GM12875 (cell line): ENCODE measurements around the gene DGUOK.

Source experiments
- H3K4me3 ChIP-seq: one replicate; pipeline ENCODE4 v1.5.1; 2011; ENCODE audit warnings: low read depth, low read length, control low read depth
- TF ChIP-seq, protein P1 (sequence below): IDR thresholded peaks from 2 replicates; pipeline ENCODE4 v1.5.1; 2011; ENCODE audit warnings: low read depth, mild to moderate bottlenecking, control low read depth, inconsistent platforms, low read length, moderate library complexity, borderline replicate concordance; ENCODE audit not compliant: insufficient read depth

The DGUOK gene

DNA sequence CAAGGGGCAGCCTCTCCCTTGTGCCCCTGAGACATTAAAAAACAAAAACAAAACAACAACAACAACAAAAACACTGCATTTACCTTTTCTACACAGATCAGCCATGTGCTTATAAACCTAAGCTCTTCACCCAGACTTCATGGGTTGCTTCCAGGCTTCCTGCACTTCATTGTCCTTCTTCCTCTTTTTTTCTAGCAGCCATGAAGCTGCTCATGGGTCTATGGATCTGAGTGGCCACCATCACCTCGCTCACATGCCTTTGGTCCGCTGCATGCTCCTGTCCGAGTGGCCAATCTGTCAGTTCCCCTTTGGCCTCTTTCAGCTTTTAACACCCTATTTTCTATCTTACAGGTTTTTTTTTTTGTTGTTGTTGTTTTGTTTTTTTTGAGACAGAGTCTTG is 49.1 kb downstream of the DGUOK start:
- TF ChIP-seq, protein P1, sequence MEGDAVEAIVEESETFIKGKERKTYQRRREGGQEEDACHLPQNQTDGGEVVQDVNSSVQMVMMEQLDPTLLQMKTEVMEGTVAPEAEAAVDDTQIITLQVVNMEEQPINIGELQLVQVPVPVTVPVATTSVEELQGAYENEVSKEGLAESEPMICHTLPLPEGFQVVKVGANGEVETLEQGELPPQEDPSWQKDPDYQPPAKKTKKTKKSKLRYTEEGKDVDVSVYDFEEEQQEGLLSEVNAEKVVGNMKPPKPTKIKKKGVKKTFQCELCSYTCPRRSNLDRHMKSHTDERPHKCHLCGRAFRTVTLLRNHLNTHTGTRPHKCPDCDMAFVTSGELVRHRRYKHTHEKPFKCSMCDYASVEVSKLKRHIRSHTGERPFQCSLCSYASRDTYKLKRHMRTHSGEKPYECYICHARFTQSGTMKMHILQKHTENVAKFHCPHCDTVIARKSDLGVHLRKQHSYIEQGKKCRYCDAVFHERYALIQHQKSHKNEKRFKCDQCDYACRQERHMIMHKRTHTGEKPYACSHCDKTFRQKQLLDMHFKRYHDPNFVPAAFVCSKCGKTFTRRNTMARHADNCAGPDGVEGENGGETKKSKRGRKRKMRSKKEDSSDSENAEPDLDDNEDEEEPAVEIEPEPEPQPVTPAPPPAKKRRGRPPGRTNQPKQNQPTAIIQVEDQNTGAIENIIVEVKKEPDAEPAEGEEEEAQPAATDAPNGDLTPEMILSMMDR: no peak

GRCh38 chr2:73976803-73977202 is 50.1 kb downstream of the DGUOK start:
- TF ChIP-seq, protein P1: no peak
- H3K4me3 ChIP-seq: no peak overlapping the region

More for the DNA sequence above, 49.1 kb downstream of the DGUOK start:
- H3K4me3 ChIP-seq: no peak overlapping the region

DNA sequence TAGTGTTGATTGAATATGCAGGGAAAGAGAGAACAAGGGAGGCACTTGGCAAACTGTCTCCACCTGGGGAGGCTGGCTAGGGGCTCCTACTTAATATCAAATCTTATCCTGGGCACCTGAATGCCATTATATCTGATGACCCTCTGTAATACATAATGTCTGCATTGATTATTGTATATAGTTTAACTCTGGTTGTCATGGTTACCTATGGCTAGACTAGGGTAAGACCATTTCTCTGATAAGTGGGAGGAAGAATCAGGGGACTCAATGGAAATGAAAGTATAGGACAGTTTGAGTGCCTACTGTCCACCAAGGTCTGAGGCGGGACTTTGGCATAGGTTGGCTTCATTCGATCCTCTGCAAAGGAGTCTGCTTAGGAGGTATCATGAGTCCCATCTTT is 50.8 kb downstream of the DGUOK start:
- TF ChIP-seq, protein P1: no peak
- no peak overlapping the region for H3K4me3 ChIP-seq

DNA sequence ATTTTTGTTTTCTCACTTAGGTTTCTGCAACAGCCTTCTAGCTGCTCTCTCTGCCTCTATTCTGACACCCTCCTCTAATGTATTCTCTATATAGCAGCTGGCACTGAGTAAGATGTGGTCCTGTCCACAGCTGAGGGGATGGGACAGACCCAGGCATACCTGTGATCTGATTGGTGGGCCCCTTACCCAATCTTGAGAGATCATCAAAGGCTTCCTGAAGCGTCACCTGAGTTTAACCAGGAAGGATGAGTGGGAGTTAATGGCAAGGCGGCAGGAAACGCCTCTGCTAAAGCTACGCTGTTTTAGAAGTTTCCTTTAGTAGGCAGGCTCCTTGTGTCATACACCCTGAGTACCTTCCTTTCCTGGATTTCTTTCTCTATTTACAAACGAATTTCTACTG is 52.3 kb downstream of the DGUOK start:
- H3K4me3 ChIP-seq: no peak overlapping the region
- TF ChIP-seq, protein P1: no peak

DNA sequence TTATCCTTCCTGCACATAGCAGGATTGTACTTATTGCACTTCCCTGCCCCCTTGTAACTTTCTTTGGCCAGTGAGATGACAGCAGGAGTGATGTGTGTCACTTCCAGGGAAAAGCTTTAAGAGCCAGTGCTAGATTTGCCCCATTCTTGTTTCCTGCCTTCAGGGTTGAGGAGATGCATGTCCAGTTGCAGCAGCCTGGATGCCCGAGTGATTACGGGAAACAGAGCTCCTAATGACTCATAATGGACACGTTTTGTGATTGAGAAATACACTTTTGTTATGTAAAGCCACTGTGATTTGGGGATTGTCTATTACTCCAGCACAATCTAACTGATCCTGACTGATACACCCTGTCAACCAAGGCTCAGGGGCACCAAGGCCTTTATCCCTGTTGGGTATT is 53.0 kb downstream of the DGUOK start:
- TF ChIP-seq, protein P1: no peak
- H3K4me3 ChIP-seq: peak overlapping the region; percentile 2

- peak overlapping the region; percentile 53 for H3K4me3 ChIP-seq
- TF ChIP-seq, protein P1: no peak
Measured at GRCh38 chr2:73980566-73980965, 53.9 kb downstream of the DGUOK start.

DNA sequence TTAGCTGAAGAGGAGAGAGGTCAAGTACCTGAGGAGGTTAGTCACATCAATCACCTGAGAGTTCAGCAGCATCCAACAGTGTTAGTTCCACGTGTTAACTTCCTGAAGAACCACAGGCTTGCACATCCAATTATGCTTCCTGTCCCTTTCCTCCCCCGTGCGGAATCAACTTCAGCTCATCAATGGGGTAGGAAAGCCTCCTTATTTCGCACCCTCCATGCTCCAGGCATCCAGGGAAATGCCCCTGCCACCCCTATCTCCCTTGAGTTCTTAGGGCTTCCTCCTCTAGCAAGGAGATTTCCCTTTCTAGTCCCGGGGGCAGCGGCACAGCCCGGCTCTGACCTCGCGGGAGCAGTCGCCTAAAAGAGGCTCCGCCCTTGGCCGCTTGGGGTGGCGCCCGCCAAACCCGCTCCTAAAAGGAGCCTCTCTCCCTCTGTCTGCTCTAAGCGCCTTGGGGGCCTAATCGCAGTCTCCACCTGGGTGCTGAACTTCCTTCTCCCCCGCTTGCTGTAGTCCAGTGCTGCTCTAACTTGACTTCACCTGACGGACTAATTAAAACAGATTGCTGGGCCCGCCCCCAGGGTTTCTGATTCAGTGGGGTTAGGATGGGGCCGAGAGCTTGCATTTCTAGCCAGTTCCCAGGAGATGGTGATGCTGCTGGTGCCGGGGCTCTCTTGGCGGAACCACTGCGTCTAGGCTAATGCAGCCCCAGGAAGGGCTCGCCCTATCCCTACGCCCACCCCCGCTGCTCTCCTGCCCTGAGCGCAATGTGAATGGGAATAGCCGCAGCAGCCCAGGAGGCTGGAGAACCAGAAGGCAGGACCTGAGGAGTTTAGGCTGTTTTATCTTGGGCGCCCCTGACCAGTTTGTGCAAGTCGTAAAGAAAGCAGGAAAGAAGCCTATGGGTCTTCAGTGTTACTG is 54.7 kb downstream of the DGUOK start:
- peak overlapping the region; percentile 53 for H3K4me3 ChIP-seq
- TF ChIP-seq, protein P1: no peak
